NT2/D1 (cell line): Measurements from ENCODE around the gene FBXL17.

Experiments
- SUZ12 ChIP-seq: IDR thresholded peaks from 2 replicates; pipeline ENCODE4 v1.6.1; 2011; ENCODE audit not compliant: insufficient read length, insufficient read depth; ENCODE audit errors: extremely low read depth
- YY1 ChIP-seq: IDR thresholded peaks from 2 replicates; pipeline ENCODE4 v1.6.1; 2011; ENCODE audit not compliant: insufficient read length, insufficient read depth

DNA sequence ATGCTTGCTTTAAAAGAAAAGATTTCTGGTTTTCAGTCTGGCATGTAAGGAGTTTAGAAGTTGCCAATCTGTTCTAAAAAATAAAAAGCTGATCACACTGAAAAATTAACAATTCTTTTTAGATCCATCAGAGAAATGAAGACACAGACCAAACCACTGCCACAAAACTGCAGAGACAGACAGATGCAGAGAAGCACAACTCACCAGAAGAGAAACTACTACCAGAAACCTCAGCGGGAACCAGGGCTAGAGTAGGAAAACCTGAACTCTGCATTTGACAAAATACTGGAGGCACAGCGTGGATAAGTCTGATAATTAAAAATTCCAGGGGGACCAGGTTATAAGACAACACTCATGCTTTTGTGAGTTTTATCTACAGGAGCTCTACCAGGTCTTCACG, 28.8 kb downstream of the FBXL17 start:
- no peak for TF ChIP-seq SUZ12
- TF ChIP-seq YY1, result no peak
